Thyroid gland (tissue), 4 donors: ENCODE data around the gene CAD. TPM values are rescaled to one million over a fixed set of nuclear protein-coding genes. Genes with fewer than 3 reads are reported as not detected.

Experiments used
- DNase-seq, 2 donors: peaks; one replicate each; pipeline ENCODE4 v3.0.0-alpha.2; 2019
- H3K27ac ChIP-seq, 3 donors: fragments of 200-600 bp; sonication (generic); 1 replicate in 2 of 3; 2 replicates in 1 of 3; pipeline ENCODE4 v1.5.1; 2016 to 2019; ENCODE audit warnings: mild to moderate bottlenecking in 1 of 3, moderate library complexity in 1 of 3
- H3K27me3 ChIP-seq: fragments of 200-600 bp; sonication (generic); one replicate; pipeline ENCODE4 v1.5.1; 2019
- H3K36me3 ChIP-seq, 2 donors: fragments of 200-600 bp; sonication (generic); one replicate each; pipeline ENCODE4 v1.5.1; 2016 to 2019
- H3K4me1 ChIP-seq, 2 donors: fragments of 200-600 bp; sonication (generic); one replicate each; pipeline ENCODE4 v1.5.1; 2017 to 2019
- H3K4me3 ChIP-seq, 3 donors: fragments of 200-600 bp; sonication (generic); replicated peaks in 1 of 3; 1 replicate in 2 of 3; 2 replicates in 1 of 3; pipeline ENCODE4 v1.5.1; 2016; ENCODE audit warnings: mild to moderate bottlenecking in 1 of 3
- H3K9me3 ChIP-seq: fragments of 200-600 bp; sonication (generic); one replicate; pipeline ENCODE4 v1.5.1; 2017
- POLR2A ChIP-seq, 2 donors: fragments of 450-650 bp; IDR thresholded peaks; one replicate each; pipeline ENCODE4 v1.6.1; 2017; ENCODE audit warnings: antibody characterized with exemption in 2 of 2, mild to moderate bottlenecking in 2 of 2, moderate library complexity in 1 of 2
- WGBS, 2 donors: methylation state at CpG; one replicate each; pipeline ENCODE4 v1.1.5; 2017; 5-methylcytosine and 5-hydroxymethylcytosine counted together
- intact Hi-C: fragments of 100-400 bp; cut with DNase I; formaldehyde crosslinking; loops from one replicate; pipeline ENCODE4 v1.15.1; 2023
- total RNA-seq, 4 donors: library from RNA; depleted of rRNA; stranded (reverse); fragments of >200 nt; gene quantifications; one replicate each; pipeline ENCODE4 v1.2.3, GENCODE V29; 2016
- TF ChIP-seq, protein P1 (sequence below), 6 experiments: fragments of 200-600 bp in 3 of 6; fragments of 450-650 bp in 3 of 6; sonication (generic) in 3 of 6; IDR thresholded peaks; one replicate each; pipeline ENCODE4 v1.5.1; 2016 to 2019; ENCODE audit warnings: antibody characterized with exemption in 6 of 6, mild to moderate bottlenecking in 2 of 6, inconsistent platforms in 1 of 6, moderate library complexity in 1 of 6

Gene CAD
- total RNA-seq = 10 to 100 TPM; 16.5 to 31.9 (median 28.2) TPM

DNA sequence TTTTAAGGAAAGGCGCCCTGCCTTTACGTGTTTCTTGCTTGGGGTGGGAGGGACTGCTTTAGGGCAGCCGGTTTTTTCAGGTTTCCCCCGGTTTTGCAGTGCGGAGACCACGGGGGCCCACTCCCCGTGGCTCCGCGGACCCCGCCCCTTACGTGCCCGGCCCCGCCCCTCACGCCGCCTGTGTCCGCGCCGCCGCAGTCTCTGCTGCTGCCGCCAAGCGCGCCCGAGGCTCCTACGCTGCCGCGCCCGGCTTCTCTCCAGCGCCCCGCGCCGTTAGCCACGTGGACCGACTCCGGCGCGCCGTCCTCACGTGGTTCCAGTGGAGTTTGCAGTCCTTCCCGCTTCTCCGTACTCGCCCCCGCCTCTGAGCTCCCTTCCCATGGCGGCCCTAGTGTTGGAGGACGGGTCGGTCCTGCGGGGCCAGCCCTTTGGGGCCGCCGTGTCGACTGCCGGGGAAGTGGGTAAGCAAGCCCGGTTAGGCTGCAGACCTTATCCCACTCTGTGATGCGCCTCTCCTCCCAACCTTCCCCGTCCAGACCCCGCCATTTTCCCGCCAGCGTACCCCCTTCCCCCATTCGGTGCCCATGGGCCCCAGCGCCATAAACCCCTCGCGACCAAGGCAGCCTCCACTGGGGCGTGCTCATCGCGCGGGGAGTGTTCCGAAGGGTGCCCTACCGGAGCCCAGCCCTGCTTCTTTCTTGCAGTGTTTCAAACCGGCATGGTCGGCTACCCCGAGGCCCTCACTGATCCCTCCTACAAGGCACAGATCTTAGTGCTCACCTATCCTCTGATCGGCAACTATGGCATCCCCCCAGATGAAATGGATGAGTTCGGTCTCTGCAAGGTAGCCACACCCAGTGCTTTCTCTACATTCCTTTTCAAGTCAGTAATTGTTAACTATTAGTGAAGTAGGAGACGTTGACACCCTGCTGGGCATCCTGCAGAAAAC is at the start of gene CAD:
Gene CAD (plus strand): TSS at position 197 of the 949 bp plus-strand sequence. CDS start 183 bp downstream, at position 380.
- 1 to 4% methylated on average over 35 to 40 of the region's 72 CpGs for WGBS, 2 donors
- intact Hi-C loops = no loop called here

DNA sequence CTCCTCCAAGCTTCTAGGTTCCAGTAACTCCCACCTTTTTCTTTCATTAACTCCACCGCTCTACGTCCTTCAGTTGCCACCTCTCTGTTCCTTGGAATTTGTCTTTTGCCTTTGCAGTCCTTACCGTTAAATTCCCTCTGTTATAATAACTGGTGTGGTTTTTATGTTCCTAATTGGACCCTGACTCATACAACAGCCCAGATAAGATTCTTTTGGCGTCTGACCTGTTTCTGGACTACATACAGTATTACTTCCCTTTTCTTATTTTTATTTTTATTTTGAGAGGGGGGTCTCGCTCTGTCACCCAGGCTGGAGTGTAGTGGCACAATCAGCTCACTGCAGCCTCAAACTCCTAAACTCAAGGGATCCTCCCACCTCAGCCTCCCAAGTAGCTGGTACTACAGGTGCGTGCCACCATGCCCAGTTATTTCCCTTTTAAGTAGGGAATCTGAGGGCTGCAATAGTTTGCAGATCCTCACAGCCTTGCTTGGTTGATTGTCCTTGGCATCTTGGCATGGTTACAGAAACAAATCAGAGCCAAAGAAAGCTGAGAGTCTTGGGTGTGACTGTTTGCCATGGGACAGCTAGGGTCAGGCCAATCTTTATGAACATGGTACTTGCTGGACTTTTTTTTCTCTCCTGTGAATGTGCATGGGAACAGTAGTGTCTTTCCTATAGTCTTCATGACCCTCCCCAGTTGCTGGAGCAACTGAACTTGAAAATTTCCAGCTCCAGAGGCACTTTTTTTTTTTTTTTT is 46.4 kb upstream of the CAD start:
- H3K9me3 ChIP-seq = no peaks in the 10 kb centered on the region
- intact Hi-C loops = no loop called here
- peaks cover 0 to 14% of the 10 kb centered on the region in 2 donors for H3K4me1 ChIP-seq
- H3K27me3 ChIP-seq = no peaks in the 10 kb centered on the region
- no peaks in the 10 kb centered on the region for H3K36me3 ChIP-seq
- TF ChIP-seq, protein P1, sequence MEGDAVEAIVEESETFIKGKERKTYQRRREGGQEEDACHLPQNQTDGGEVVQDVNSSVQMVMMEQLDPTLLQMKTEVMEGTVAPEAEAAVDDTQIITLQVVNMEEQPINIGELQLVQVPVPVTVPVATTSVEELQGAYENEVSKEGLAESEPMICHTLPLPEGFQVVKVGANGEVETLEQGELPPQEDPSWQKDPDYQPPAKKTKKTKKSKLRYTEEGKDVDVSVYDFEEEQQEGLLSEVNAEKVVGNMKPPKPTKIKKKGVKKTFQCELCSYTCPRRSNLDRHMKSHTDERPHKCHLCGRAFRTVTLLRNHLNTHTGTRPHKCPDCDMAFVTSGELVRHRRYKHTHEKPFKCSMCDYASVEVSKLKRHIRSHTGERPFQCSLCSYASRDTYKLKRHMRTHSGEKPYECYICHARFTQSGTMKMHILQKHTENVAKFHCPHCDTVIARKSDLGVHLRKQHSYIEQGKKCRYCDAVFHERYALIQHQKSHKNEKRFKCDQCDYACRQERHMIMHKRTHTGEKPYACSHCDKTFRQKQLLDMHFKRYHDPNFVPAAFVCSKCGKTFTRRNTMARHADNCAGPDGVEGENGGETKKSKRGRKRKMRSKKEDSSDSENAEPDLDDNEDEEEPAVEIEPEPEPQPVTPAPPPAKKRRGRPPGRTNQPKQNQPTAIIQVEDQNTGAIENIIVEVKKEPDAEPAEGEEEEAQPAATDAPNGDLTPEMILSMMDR (IDR thresholded peaks at IDR 0.05) = no peak
- TF ChIP-seq POLR2A (IDR thresholded peaks at IDR 0.05) = no peak
- H3K27ac ChIP-seq = no peak overlapping the region
- peak; percentile 12 to 15 for DNase-seq
- 73 to 81% methylated on average over 6 of the region's 6 CpGs for WGBS, 2 donors
- H3K4me3 ChIP-seq = no peak overlapping the region

More for the DNA sequence above, at the start of gene CAD:
- no peaks in the 10 kb centered on the region for H3K9me3 ChIP-seq
- H3K36me3 ChIP-seq = peaks cover 0 to 12% of the 10 kb centered on the region in 2 donors
- no peaks in the 10 kb centered on the region for H3K27me3 ChIP-seq
- peak in 1 of 2 donors; percentile 41 for TF ChIP-seq POLR2A (IDR thresholded peaks at IDR 0.05)
- TF ChIP-seq, protein P1 (IDR thresholded peaks at IDR 0.05) = peak in 4 of 6 experiments; percentile 22 to 43 (median 34)
- H3K27ac ChIP-seq = peak within 1 kb of the TSS in 2 of 3 donors; percentile 30 to 47
- H3K4me1 ChIP-seq = peaks cover 14 to 20% of the 10 kb centered on the region in 2 donors
- peak; percentile 79 to 80 for DNase-seq
- H3K4me3 ChIP-seq = peak within 1 kb of the TSS; percentile 37 to 76 (median 64)

DNA sequence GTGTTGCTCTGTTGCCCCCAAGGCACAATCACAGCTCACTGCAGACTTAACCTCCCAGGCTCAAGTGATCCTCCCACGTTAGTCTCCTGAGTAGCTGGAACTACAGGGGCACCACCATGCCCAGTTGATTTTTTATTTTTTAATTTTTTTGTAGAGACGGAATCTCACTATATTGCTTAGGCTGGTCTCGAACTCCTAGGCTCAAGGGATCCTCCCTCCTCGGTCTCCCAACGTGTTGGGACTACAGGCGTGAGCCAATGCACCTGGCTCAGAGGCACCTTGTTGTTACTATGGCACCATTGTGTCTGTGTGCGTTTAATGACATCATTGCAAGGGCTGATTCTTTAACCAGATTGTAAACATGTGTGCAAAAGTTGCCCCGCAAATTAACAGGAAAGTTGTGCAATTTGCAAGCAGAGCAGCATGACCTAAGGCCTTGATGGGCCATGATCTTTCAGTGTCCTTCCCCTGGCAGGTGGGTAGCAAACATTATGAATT is 45.8 kb upstream of the CAD start:
- no peak overlapping the region for H3K27ac ChIP-seq
- WGBS, 2 donors = 83 to 87% methylated on average over 8 of the region's 8 CpGs
- H3K4me1 ChIP-seq = peaks cover 0 to 14% of the 10 kb centered on the region in 2 donors
- no peaks in the 10 kb centered on the region for H3K9me3 ChIP-seq
- no peak overlapping the region for H3K4me3 ChIP-seq
- TF ChIP-seq, protein P1 (IDR thresholded peaks at IDR 0.05) = no peak
- no peak for TF ChIP-seq POLR2A (IDR thresholded peaks at IDR 0.05)
- intact Hi-C loops = no loop called here
- H3K36me3 ChIP-seq = no peaks in the 10 kb centered on the region
- no peak for DNase-seq
- H3K27me3 ChIP-seq = no peaks in the 10 kb centered on the region

DNA sequence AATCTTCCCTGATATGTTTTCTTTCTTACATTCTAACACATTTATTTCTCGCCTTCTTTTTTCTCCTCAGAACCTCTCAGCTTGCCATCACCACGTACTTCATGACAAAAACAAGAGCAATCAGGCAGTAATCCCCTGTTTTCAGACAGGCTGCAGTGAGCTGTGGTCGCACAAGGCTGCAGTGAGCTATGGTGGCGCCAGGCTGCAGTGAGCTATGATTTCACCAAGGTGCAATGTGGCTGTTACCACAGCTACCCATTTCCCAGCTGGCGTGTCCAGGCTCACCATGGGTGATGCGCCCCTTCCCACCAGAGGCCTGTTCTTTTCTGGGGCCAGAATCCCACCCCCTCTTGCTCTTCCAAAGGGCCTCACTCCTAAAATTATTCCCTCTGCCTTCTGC is 42.5 kb upstream of the CAD start:
- H3K36me3 ChIP-seq = no peaks in the 10 kb centered on the region
- TF ChIP-seq, protein P1 (IDR thresholded peaks at IDR 0.05) = no peak
- no peak for TF ChIP-seq POLR2A (IDR thresholded peaks at IDR 0.05)
- no peaks in the 10 kb centered on the region for H3K9me3 ChIP-seq
- DNase-seq = no peak
- 67 to 73% methylated on average over 6 of the region's 6 CpGs for WGBS, 2 donors
- no peak overlapping the region for H3K27ac ChIP-seq
- H3K4me1 ChIP-seq = peaks cover 0 to 15% of the 10 kb centered on the region in 2 donors
- no peak overlapping the region for H3K4me3 ChIP-seq
- intact Hi-C loops = no loop called here
- H3K27me3 ChIP-seq = no peaks in the 10 kb centered on the region
